Lower lobe of right lung (tissue), 2 donors: ENCODE results near the gene KCNIP3. TPM values are rescaled to one million over a fixed set of nuclear protein-coding genes. Genes with fewer than 3 reads are reported as not detected.

ENCODE experiments used
- ATAC-seq, 2 donors: fragments of 200-7000 bp; cut with Tn5 transposase; one replicate each; pipeline ENCODE4 v1.9.1; 2020 to 2022; ENCODE audit warnings: mild to moderate bottlenecking in 2 of 2, moderate library complexity in 2 of 2
- DNase-seq: peaks from one replicate; pipeline ENCODE4 v3.0.0-alpha.2; 2020
- H3K27ac ChIP-seq: fragments of 200-600 bp; one replicate; pipeline ENCODE4 v1.8.0; 2022
- H3K27me3 ChIP-seq: fragments of 200-600 bp; one replicate; pipeline ENCODE4 v1.8.0; 2022; ENCODE audit warnings: low read depth
- H3K36me3 ChIP-seq: fragments of 200-600 bp; one replicate; pipeline ENCODE4 v1.8.0; 2022; ENCODE audit warnings: mild to moderate bottlenecking
- H3K4me1 ChIP-seq: fragments of 200-600 bp; one replicate; pipeline ENCODE4 v1.8.0; 2022
- H3K4me3 ChIP-seq: fragments of 200-600 bp; one replicate; pipeline ENCODE4 v1.8.0; 2022; ENCODE audit warnings: mild to moderate bottlenecking
- H3K9me3 ChIP-seq: fragments of 200-600 bp; one replicate; pipeline ENCODE4 v1.8.0; 2022
- CTCF ChIP-seq: fragments of 200-600 bp; IDR thresholded peaks from one replicate; pipeline ENCODE4 v1.8.0; 2022; ENCODE audit warnings: antibody characterized with exemption, mild to moderate bottlenecking
- intact Hi-C: fragments of 100-400 bp; cut with DNase I; formaldehyde crosslinking; loops from one replicate; pipeline ENCODE4 v1.11.0; 2022
- total RNA-seq: library from RNA; stranded (reverse); fragmentation: NEBNext Ultra II Directional; extraction: Animal tissue kit (Norgen Biotek cat#: 25700); gene quantifications from one replicate; pipeline ENCODE4 v1.2.1, GENCODE V29; 2021
- donor health status: DM: no; HTN: yes; CAD: no; lungs with severe emphysema.

KCNIP3 gene
- total RNA-seq, 1 donor from 2014 or later: 2.6 TPM

GRCh38 chr2:95329891-95330793 lies 33.0 kb downstream of the KCNIP3 start:
- Histone ChIP-seq H3K4me3 (no peak overlapping the region), H3K27me3 (no peaks in the 10 kb centered on the region), H3K27ac (no peak overlapping the region), H3K9me3 (no peaks in the 10 kb centered on the region), H3K4me1 (no peaks in the 10 kb centered on the region), H3K36me3 (no peaks in the 10 kb centered on the region)
- no peak for DNase-seq
- TF ChIP-seq CTCF: no peak
- no peak for ATAC-seq
- intact Hi-C loops: no loop called here

- no peak for ATAC-seq
- Histone ChIP-seq H3K9me3 (no peaks in the 10 kb centered on the region), H3K36me3 (no peaks in the 10 kb centered on the region), H3K4me3 (no peak overlapping the region), H3K27me3 (no peaks in the 10 kb centered on the region), H3K4me1 (no peaks in the 10 kb centered on the region), H3K27ac (no peak overlapping the region)
- intact Hi-C loops: no loop called here
- DNase-seq: no peak
- no peak for TF ChIP-seq CTCF
Measured at GRCh38 chr2:95330794-95331338, 33.7 kb downstream of the KCNIP3 start.

- ATAC-seq (no peak), DNase-seq (peak; percentile 34)
- intact Hi-C loops: no loop called here
- no peak for TF ChIP-seq CTCF
- no peaks in the 10 kb centered on the region for H3K27me3 ChIP-seq
- H3K36me3 ChIP-seq: no peaks in the 10 kb centered on the region
- H3K4me3 ChIP-seq: no peak overlapping the region
- H3K27ac ChIP-seq: no peak overlapping the region
- H3K4me1 ChIP-seq: no peaks in the 10 kb centered on the region
- H3K9me3 ChIP-seq: no peaks in the 10 kb centered on the region
Measured at GRCh38 chr2:95331606-95332005, 34.5 kb downstream of the KCNIP3 start.

GRCh38 chr2:95332036-95332435 lies 34.9 kb downstream of the KCNIP3 start:
- intact Hi-C loops: no loop called here
- no peak for TF ChIP-seq CTCF
- no peak overlapping the region for H3K4me3 ChIP-seq
- DNase-seq (peak; percentile 25), ATAC-seq (no peak)
- H3K36me3 ChIP-seq: no peaks in the 10 kb centered on the region
- H3K27ac ChIP-seq: no peak overlapping the region
- no peaks in the 10 kb centered on the region for H3K27me3 ChIP-seq
- H3K4me1 ChIP-seq: no peaks in the 10 kb centered on the region
- no peaks in the 10 kb centered on the region for H3K9me3 ChIP-seq

GRCh38 chr2:95333056-95333455 lies 35.9 kb downstream of the KCNIP3 start:
- Histone ChIP-seq H3K27me3 (no peaks in the 10 kb centered on the region), H3K4me1 (no peaks in the 10 kb centered on the region), H3K9me3 (no peaks in the 10 kb centered on the region), H3K4me3 (no peak overlapping the region), H3K27ac (no peak overlapping the region), H3K36me3 (no peaks in the 10 kb centered on the region)
- ATAC-seq (no peak), DNase-seq (peak; percentile 18)
- no peak for TF ChIP-seq CTCF
- intact Hi-C loops: no loop called here
